DMS153 (cell line): Measurements from ENCODE around the gene GRID1.
"Not testable (repeated sequence)": the region's sequence is repeated elsewhere in the genome, so short reads cannot be mapped to it uniquely, and the experiment has no call there.

ENCODE experiments used
- DNase-seq: peaks from one replicate; lab custom pipeline; 2025; lab: John Stamatoyannopoulos, UW

Gene GRID1

GRCh38 chr10:85719408-85719807 lies 647.2 kb downstream of the GRID1 start:
- DNase-seq = no peak

DNA sequence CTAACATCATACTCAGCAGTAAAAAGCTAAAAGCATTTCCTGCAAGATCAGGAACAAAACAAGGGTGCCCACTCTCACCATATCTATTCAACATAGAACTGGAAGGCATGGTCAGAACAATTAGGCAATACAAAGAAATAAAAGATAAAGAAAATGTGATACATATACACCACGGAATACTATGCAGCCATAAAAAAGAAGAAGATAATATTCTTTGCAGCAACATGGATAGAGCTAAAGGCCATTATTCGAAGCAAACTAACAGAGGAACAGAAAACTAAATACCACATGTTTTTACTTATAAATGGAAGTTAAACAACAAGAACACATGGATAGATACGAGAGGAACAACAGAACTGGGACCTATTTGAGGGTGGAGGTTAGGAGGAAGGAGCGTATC lies 652.7 kb downstream of the GRID1 start:
- no peak for DNase-seq

DNA sequence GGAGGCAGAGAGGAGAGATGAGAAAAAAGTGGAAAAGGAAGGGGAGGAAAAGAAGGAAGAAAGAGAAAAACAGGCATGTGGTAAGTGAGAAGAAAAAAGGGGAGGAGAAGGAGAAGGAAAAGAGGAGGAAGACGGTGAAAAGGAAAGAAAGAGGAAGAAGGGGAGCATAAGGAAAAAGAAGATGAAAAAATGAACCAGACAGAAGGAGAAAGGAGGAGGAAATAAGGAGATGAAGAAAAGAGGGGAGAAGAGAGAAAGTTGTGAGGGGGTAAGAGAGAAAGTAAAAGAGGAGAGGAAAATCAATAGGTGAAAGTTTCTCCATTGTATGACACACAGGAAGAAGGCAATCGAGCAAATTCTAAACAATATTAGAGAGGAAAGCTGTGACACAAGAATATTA lies 663.8 kb downstream of the GRID1 start:
- DNase-seq = no peak

- not testable (repeated sequence) for DNase-seq
Observed at GRCh38 chr10:85699066-85699465, 667.5 kb downstream of the GRID1 start.

DNA sequence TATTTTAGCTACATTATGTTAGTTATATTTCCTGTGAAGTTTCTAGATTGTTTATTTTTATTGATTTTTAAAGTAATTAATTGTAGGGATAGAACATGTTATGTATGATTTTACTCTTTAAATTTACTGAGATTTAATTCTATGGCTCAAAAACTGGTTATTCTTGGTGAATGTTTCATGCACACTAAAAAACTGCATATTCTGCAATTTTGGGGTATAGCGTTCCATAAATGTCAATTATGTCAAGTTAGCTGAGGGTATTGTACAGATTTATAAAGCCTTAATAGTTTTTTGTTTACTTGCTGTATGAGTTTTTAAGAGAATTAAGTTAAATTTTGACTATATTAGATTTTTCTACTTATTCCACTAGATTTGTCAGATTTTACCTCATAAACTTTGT lies 669.7 kb downstream of the GRID1 start:
- no peak for DNase-seq

DNA sequence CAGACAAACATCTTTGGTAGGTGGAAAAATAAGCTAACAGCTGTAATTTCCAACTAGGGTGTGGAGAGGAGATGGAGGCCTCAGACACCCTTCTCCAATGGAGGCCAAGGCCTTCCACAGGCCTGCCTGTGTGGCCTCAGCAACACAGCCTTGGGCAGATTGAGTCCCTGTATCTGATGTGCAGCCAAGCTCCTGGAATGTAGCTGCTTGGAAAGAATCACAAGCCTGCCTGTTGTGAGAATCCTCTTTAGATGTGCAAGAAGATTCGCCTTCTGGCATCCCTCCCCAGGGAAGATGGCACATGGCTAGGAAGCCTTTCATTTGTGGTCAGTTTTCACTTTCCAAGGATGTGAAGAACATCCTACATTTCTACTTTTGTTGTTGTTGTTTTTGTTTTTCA lies 684.0 kb downstream of the GRID1 start:
- DNase-seq = no peak

GRCh38 chr10:85679710-85680109 lies 686.9 kb downstream of the GRID1 start:
- no peak for DNase-seq

GRCh38 chr10:85679061-85679460 lies 687.5 kb downstream of the GRID1 start:
- no peak for DNase-seq

- DNase-seq = no peak
Observed at GRCh38 chr10:85674851-85675250, 691.7 kb downstream of the GRID1 start.

DNA sequence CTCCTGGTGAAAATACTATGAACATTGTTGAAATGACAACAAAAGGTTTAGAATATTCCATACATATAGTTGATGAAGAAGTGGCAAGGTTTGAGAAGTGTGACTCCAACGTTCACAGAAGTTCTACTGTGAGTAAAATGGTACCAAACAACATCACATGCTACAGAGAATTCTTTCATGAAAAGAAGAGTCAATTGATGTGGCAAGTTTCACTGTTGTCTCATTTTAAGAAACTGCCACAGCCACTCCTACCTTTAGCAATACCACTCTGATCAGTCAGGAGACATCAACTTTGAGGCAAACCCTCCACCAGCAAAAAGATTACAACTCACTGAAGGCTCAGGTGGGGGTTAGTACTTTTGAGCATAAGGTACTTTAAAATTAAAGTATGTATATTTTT lies 693.3 kb downstream of the GRID1 start:
- DNase-seq = no peak

DNA sequence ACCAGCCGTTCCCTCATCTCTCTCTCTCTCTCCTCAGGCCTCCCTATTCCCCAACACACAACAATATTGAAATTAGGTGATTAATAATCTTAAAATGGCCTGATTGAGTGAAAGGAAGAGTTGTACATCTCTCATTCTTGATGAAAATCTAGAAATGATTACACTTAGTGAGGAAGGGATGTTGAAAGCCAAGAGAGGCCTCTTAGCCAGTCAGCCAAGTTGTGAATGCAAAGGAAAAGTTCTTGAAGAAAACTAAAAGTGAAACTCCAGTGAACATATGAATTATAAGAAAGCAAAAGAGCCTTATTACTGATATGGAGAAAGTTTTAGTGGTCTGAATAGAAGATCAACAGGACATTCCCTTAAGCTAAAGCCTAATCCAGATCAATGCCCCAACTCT lies 695.1 kb downstream of the GRID1 start:
- no peak for DNase-seq

- DNase-seq = no peak
Observed at GRCh38 chr10:85668522-85668921, 698.1 kb downstream of the GRID1 start.

DNA sequence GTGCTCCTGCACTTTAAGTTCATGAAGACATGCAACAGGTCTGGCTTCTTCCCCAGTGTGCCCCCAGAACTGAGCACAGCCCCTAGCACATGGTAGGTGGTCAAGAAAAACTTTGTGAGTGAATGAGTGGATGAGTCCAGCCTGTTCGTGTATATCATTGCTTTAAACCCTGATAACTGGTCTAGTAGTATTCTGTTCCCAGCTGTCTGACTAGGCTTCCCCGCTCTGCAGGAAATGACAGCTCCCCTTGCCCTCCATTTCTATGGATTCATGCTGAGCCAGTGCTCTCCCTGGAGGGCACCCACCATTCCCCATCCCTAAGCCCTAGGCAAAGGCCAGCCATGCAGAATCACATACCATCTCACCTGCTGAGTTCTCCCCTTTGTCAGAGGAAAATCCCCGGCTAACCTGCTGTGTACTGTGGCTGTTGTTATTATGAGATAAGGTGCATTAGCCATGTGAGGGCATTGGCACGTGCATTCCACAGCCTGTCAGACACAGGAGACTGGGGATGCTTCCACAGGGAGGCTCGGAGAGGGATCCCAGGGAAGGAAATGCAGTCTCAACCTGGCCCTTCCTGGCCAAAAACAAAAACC lies 698.9 kb downstream of the GRID1 start:
- no peak for DNase-seq

- no peak for DNase-seq
Observed at GRCh38 chr10:85666987-85667386, 699.6 kb downstream of the GRID1 start.

- no peak for DNase-seq
Observed at GRCh38 chr10:85666102-85666501, 700.5 kb downstream of the GRID1 start.

- DNase-seq = no peak
Observed at GRCh38 chr10:85665681-85666080, 700.9 kb downstream of the GRID1 start.

DNA sequence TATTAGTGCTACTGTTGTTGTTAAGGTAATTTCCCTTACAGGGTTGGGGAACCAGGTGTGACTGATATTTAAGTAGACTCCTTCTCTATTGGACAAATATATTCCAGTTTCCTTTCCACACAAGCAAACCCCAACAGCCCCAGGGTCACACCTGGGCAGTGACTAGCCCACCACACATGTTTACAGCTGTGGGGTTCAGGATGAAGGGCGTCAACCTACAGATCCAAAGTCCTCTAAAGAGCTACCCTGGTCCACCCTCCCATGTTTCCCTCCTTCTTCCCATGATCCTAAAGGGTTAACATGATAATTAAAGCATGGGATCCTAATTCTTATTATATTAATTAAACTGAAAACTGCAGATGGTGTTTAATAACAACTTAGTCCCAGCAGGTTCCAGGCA lies 701.5 kb downstream of the GRID1 start:
- no peak for DNase-seq

DNA sequence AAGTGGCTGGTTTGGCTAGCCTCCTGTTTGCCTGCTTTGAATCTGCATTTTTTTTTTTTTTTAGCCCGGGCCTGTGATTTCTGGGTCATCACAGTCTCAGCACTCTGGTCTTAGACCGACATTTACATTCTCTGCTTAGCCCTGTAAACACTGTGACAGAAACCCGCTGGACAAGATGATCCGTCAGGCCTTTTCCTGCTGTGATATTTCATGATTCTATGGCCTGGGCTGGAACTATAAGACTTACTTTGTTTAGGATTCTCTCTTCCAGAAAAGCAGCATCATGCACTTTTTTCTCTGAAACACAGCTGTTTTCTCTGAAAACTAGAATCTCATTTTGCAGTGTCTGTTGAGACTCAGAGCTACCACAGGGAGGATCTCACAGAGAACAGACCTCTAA lies 705.5 kb downstream of the GRID1 start:
- no peak for DNase-seq

DNA sequence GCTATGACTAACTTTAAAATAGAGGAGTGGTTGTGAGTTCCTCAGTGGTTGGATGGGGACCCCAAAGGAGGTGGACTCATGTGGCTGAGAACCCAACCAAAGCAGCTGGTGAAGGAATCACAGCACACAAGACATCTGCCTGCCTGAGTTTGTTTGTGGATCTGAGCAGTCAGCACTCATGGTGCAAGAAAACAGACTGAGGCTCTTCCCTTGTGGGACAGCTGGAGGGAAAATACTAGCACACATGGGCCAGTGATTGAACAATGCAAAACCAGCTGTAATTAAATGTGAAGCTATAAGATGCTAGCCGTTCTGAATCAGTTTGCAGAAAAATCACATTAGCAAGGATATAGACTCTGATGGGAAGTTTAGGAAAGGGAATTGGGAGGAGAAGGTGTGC lies 707.3 kb downstream of the GRID1 start:
- no peak for DNase-seq

GRCh38 chr10:85658518-85658917 lies 708.1 kb downstream of the GRID1 start:
- DNase-seq = no peak

- DNase-seq = no peak
Observed at GRCh38 chr10:85657476-85658113, 709.0 kb downstream of the GRID1 start.

DNA sequence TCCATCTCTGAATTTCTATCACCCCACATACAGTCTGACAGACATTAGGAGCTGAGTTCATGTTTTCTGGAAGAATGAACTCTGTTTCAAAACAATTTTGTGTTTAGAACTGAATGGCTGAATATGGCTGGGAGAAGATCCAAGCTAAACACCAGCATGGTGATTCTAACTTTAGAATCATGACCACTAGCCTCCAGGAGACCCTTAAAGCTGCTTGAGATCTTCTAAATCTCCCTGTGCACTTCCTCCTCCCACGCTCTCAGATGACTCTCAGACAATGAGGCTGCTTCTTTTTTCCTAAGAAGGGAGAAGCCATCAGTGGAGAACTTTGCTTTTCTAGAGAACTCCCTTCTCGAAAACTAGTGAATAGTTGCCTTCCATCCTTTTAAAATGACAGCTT lies 711.2 kb downstream of the GRID1 start:
- DNase-seq = no peak

DNA sequence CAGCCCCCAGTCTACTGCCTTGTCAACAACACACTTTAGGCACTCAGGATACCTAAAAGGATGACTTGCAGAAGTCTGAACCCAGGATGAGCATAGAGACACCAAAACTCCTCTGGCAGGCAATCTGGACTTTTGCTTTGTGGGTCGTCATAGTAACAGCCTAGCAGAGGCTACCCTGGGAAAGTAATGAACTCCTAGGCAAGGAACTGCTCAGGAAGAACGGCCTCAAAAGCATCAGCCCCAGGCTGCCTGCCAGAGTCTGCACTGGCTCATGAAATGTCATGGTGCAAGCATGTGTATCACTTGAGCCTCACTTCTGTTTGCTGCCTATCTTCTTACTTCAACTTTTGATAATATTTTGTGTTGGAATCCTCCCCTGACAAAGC lies 715.1 kb downstream of the GRID1 start:
- DNase-seq = no peak

- DNase-seq = no peak
Observed at GRCh38 chr10:85650791-85651496, 715.7 kb downstream of the GRID1 start.
